GM12874 (cell line): ENCODE measurements around the gene CCDC157.

Experiments used
- CTCF ChIP-seq: IDR thresholded peaks from 2 replicates; pipeline ENCODE4 v1.5.1; 2011; ENCODE audit warnings: low read depth, mild to moderate bottlenecking, control low read depth, low read length, moderate library complexity; ENCODE audit not compliant: insufficient read depth

Gene CCDC157

GRCh38 chr22:30423301-30423958 is 66.6 kb downstream of the CCDC157 start:
- no peak for TF ChIP-seq CTCF

- no peak for TF ChIP-seq CTCF
These were observed 67.2 kb downstream of the CCDC157 start for GRCh38 chr22:30423959-30424533.

GRCh38 chr22:30424534-30425326 is 67.9 kb downstream of the CCDC157 start:
- no peak for TF ChIP-seq CTCF

- TF ChIP-seq CTCF = no peak
These were observed 68.5 kb downstream of the CCDC157 start for GRCh38 chr22:30425327-30425615.

GRCh38 chr22:30425616-30426387 is 69.0 kb downstream of the CCDC157 start, which contains the start of gene MTFP1:
TSS of gene MTFP1 (plus strand) at chr22:30425768. CDS start at chr22:30425880, 112 bp downstream.
- TF ChIP-seq CTCF = 0 out of 2 replicates have a peak, but pooled peaks have one; percentile 1
